ENCODE results near the gene PAQR6.

- TF ChIP-seq, protein P1, sequence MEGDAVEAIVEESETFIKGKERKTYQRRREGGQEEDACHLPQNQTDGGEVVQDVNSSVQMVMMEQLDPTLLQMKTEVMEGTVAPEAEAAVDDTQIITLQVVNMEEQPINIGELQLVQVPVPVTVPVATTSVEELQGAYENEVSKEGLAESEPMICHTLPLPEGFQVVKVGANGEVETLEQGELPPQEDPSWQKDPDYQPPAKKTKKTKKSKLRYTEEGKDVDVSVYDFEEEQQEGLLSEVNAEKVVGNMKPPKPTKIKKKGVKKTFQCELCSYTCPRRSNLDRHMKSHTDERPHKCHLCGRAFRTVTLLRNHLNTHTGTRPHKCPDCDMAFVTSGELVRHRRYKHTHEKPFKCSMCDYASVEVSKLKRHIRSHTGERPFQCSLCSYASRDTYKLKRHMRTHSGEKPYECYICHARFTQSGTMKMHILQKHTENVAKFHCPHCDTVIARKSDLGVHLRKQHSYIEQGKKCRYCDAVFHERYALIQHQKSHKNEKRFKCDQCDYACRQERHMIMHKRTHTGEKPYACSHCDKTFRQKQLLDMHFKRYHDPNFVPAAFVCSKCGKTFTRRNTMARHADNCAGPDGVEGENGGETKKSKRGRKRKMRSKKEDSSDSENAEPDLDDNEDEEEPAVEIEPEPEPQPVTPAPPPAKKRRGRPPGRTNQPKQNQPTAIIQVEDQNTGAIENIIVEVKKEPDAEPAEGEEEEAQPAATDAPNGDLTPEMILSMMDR (IDR thresholded peaks at IDR 0.05) = no peak
- no peak for TF ChIP-seq ZFX (IDR thresholded peaks at IDR 0.05; ENCODE audit: borderline replicate concordance)
Observed at GRCh38 chr1:156203331-156203730, 44.5 kb downstream of the PAQR6 start.

Data from 22Rv1 (cell line).